ENCODE data around the gene FAM219B. TPM values are rescaled to one million over a fixed set of nuclear protein-coding genes. Genes with fewer than 3 reads are reported as not detected.

The FAM219B gene
- total and polyA plus RNA-seq, 10 of the 15 experiments (the other 5 are each of a cell fraction or from before 2014, with no cell fraction given), result 7.6 to 53.2 (median 29.4) TPM

DNA sequence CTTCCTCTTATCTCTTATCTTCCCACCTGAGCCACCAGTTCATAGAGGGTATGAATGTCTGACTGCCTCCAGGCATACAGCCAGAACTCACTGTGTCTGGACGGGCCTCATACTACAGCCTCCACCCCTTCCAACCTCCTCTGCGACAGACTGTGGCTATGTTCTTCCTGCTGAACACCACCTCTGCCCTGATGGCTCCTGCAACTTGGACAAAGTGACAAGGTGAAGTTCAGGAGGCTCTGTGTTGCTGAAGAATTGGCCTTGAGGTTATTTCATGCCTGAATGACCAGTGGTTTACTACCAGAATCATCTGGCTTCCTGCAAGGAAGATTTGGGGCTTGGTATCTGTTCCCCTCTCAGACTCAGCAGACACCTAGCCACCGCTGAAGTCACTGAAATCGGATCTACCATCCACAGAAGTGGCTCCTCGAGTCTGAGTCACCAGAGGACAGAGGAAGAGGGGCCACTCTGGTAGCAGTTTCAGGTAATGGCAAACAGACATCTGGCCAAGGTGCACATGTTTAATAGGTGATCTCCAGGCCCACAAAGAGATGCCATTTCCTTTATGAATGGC lies 49.5 kb downstream of the FAM219B start (continued):
- no peak for TF ChIP-seq CHD4 (IDR thresholded peaks at IDR 0.05)
- 0 out of 2 replicates have a peak, but pooled peaks have one; percentile 26 for TF ChIP-seq TCF12 (IDR thresholded peaks at IDR 0.05; ENCODE audit: low read depth, low read length)
- TF ChIP-seq, protein P1, sequence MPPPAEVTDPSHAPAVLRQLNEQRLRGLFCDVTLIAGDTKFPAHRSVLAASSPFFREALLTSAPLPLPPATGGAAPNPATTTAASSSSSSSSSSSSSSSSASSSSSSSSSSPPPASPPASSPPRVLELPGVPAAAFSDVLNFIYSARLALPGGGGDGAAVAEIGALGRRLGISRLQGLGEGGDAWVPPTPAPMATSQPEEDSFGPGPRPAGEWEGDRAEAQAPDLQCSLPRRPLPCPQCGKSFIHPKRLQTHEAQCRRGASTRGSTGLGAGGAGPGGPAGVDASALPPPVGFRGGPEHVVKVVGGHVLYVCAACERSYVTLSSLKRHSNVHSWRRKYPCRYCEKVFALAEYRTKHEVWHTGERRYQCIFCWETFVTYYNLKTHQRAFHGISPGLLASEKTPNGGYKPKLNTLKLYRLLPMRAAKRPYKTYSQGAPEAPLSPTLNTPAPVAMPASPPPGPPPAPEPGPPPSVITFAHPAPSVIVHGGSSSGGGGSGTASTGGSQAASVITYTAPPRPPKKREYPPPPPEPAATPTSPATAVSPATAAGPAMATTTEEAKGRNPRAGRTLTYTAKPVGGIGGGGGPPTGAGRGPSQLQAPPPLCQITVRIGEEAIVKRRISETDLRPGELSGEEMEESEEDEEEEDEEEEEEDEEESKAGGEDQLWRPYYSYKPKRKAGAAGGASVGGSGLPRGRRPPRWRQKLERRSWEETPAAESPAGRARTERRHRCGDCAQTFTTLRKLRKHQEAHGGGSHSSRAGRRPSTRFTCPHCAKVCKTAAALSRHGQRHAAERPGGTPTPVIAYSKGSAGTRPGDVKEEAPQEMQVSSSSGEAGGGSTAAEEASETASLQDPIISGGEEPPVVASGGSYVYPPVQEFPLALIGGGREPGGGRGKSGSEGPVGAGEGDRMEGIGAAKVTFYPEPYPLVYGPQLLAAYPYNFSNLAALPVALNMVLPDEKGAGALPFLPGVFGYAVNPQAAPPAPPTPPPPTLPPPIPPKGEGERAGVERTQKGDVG (CRISPR knock-in tag; IDR thresholded peaks at IDR 0.05), result no peak
- TF ChIP-seq, protein P2, sequence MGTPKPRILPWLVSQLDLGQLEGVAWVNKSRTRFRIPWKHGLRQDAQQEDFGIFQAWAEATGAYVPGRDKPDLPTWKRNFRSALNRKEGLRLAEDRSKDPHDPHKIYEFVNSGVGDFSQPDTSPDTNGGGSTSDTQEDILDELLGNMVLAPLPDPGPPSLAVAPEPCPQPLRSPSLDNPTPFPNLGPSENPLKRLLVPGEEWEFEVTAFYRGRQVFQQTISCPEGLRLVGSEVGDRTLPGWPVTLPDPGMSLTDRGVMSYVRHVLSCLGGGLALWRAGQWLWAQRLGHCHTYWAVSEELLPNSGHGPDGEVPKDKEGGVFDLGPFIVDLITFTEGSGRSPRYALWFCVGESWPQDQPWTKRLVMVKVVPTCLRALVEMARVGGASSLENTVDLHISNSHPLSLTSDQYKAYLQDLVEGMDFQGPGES (IDR thresholded peaks at IDR 0.05), result no peak
- TF ChIP-seq JUND (IDR thresholded peaks at IDR 0.05; ENCODE audit: low read depth, low read length), result no peak
- peak; percentile 56; the same call in 1 of the 2 replicates for TF ChIP-seq JUNB (IDR thresholded peaks at IDR 0.05)
- TF ChIP-seq CBFB (IDR thresholded peaks at IDR 0.05; ENCODE audit: low read depth), result peak; percentile 71; the same call in 1 of the 2 replicates
- no peak for TF ChIP-seq FOXK2 (IDR thresholded peaks at IDR 0.05)
- TF ChIP-seq ZBED1 (IDR thresholded peaks at IDR 0.05; ENCODE audit: borderline replicate concordance), result peak; percentile 60; the same call in 1 of the 2 replicates
- TF ChIP-seq, protein P3, sequence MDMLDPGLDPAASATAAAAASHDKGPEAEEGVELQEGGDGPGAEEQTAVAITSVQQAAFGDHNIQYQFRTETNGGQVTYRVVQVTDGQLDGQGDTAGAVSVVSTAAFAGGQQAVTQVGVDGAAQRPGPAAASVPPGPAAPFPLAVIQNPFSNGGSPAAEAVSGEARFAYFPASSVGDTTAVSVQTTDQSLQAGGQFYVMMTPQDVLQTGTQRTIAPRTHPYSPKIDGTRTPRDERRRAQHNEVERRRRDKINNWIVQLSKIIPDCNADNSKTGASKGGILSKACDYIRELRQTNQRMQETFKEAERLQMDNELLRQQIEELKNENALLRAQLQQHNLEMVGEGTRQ (IDR thresholded peaks at IDR 0.05; ENCODE audit: borderline replicate concordance, low read depth, low read length), result no peak
- TF ChIP-seq ZNF622 (IDR thresholded peaks at IDR 0.05), result no peak
- TF ChIP-seq EGR1 (IDR thresholded peaks at IDR 0.05; ENCODE audit: borderline replicate concordance in 1 of 2, low read depth in 2 of 2, low read length in 2 of 2), result no peak

Measured in GM12878 (cell line).